GM10248 (cell line): ENCODE results near the gene DOK5.
"Not testable (repeated sequence)": the region's sequence is repeated elsewhere in the genome, so short reads cannot be mapped to it uniquely, and the experiment has no call there.

Experiments used
- CTCF ChIA-PET: fragments of 300-600 bp; sonication (Branson Sonifier 250); formaldehyde crosslinking; extraction: SDS; loops from one replicate; lab custom pipeline; 2021; ENCODE audit warnings: antibody characterized with exemption; lab: Yijun Ruan, JAX
- POLR2A ChIA-PET: fragments of 350-650 bp; sonication (Branson Sonifier 250); formaldehyde crosslinking; extraction: SDS; loops from one replicate; lab custom pipeline; 2020; ENCODE audit warnings: antibody characterized with exemption; lab: Yijun Ruan, JAX
- DNase-seq: peaks from one replicate; pipeline ENCODE4 v3.0.0; 2012; ENCODE audit errors: extremely low spot score
- CTCF ChIP-seq: IDR thresholded peaks from 2 replicates; pipeline ENCODE4 v1.5.1; 2012; ENCODE audit warnings: mild to moderate bottlenecking, low read depth; ENCODE audit errors: extremely low read depth, missing control alignments, control extremely low read depth

Gene DOK5

GRCh38 chr20:54474046-54474445, 1.3 kb upstream of the DOK5 start:
- CTCF ChIA-PET = interaction anchor here (1.1 kb wide), 1 partner anchor 9 kb away, joined by 3 read pairs; no protein-coding TSS in a partner anchor
- POLR2A ChIA-PET = no interaction called here
- no peak for TF ChIP-seq CTCF

GRCh38 chr20:54474866-54475265, 527 bp upstream of the DOK5 start:
- CTCF ChIA-PET = no interaction called here
- TF ChIP-seq CTCF = no peak

More at GRCh38 chr20:54474046-54474445, 1.3 kb upstream of the DOK5 start:
- no peak for DNase-seq

GRCh38 chr20:54476169-54477009, 996 bp downstream of the DOK5 start:
- CTCF ChIA-PET = no interaction called here
- no peak for DNase-seq
- TF ChIP-seq CTCF = no peak
- POLR2A ChIA-PET = no interaction called here

More at GRCh38 chr20:54474866-54475265, 527 bp upstream of the DOK5 start:
- POLR2A ChIA-PET = no interaction called here
- no peak for DNase-seq

GRCh38 chr20:54477191-54477955, 2.0 kb downstream of the DOK5 start:
- CTCF ChIA-PET = no interaction called here
- no peak for TF ChIP-seq CTCF
- POLR2A ChIA-PET = no interaction called here
- no peak for DNase-seq

- DNase-seq = no peak
- TF ChIP-seq CTCF = no peak
- POLR2A ChIA-PET = no interaction called here
- CTCF ChIA-PET = no interaction called here
These were observed 3.9 kb downstream of the DOK5 start for GRCh38 chr20:54479138-54479906.

GRCh38 chr20:54479937-54480336, 4.5 kb downstream of the DOK5 start:
- CTCF ChIA-PET, DNase-seq, POLR2A ChIA-PET: not testable (repeated sequence)
